Measurements from ENCODE around the gene EPOP. TPM values are rescaled to one million over a fixed set of nuclear protein-coding genes. Genes with fewer than 3 reads are reported as not detected.

The EPOP gene
- total and polyA plus RNA-seq, 2 donors (not counting 3 experiments of a cell fraction or from before 2014, with no cell fraction given), result 0.43 to 2.9 TPM

GRCh38 chr17:38667787-38668122 is 7.0 kb downstream of the EPOP start:
- H3K4me2 ChIP-seq (ENCODE audit: insufficient read depth, low read length), result no peak overlapping the region
- DNase-seq (ENCODE audit: low read depth, low spot score), result no peak
- dilution Hi-C loops (cut with MboI; ENCODE audit: extremely low pct_ligation_motif_present, low sequenced_read_pairs) (no loop called here), intact Hi-C loops (cut with micrococcal nuclease) (loop anchor here (1.0 to 5.0 kb wide), 5 partner anchors 60 to 244 kb away; partner anchors contain the start of gene SRCIN1)
- H3K36me3 ChIP-seq (ENCODE audit: control insufficient read depth in 2 of 2, extremely low read depth in 1 of 2, insufficient read depth in 2 of 2, low read length in 2 of 2), result no peaks in the 10 kb centered on the region
- no peak for TF ChIP-seq POLR2AphosphoS5 (IDR thresholded peaks at IDR 0.05; ENCODE audit: insufficient read depth, low read depth, low read length)
- no peak for TF ChIP-seq EZH2 (IDR thresholded peaks at IDR 0.05; ENCODE audit: borderline replicate concordance, low read depth, low read length, severe bottlenecking)
- TF ChIP-seq CTCF (IDR thresholded peaks at IDR 0.05; ENCODE audit: extremely low read depth in 1 of 2, insufficient read depth in 1 of 2, low read depth in 1 of 2, low read length in 2 of 2), result no peak
- TF ChIP-seq, protein P1, sequence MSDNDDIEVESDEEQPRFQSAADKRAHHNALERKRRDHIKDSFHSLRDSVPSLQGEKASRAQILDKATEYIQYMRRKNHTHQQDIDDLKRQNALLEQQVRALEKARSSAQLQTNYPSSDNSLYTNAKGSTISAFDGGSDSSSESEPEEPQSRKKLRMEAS (IDR thresholded peaks at IDR 0.05; ENCODE audit: insufficient read depth, insufficient read length), result no peak
- TF ChIP-seq JUN (IDR thresholded peaks at IDR 0.05; ENCODE audit: borderline replicate concordance, insufficient read depth, insufficient read length, low read depth), result no peak
- TF ChIP-seq GATA2 (IDR thresholded peaks at IDR 0.05; ENCODE audit: insufficient read depth, insufficient read length, low read depth, low read length), result no peak
- TF ChIP-seq MYC (IDR thresholded peaks at IDR 0.05; ENCODE audit: low read depth, low read length), result no peak
- no peak for TF ChIP-seq FOS (IDR thresholded peaks at IDR 0.05; ENCODE audit: borderline replicate concordance, insufficient read depth, low read length)
- no peak for TF ChIP-seq POLR2A (IDR thresholded peaks at IDR 0.05; ENCODE audit: low read depth, low read length)
- peaks cover 43% of the 10 kb centered on the region in 2 experiments for H3K27me3 ChIP-seq (ENCODE audit: control insufficient read depth in 2 of 2, insufficient read depth in 2 of 2, low read length in 2 of 2)
- ChIA-PET CTCF (interaction anchor here (0.6 to 8.4 kb wide), 36 partner anchors 9 to 577 kb away, joined by 3 to 321 read pairs (median 4); partner anchors contain the start of gene CISD3), POLR2A (interaction anchor here (0.7 kb wide), 1 partner anchor 109 kb away, joined by 3 read pairs; no protein-coding TSS in a partner anchor)
- H4K20me1 ChIP-seq (replicated peaks; ENCODE audit: control insufficient read depth, extremely low read depth, insufficient read depth, low read length), result no peaks in the 10 kb centered on the region
- H2AFZ ChIP-seq (ENCODE audit: low read depth, low read length), result no peak overlapping the region
- no peak overlapping the region for H3K4me3 ChIP-seq (replicated peaks in 1 of 3; ENCODE audit: insufficient read depth in 1 of 3, low read depth in 1 of 3, low read length in 3 of 3)
- H3K27ac ChIP-seq (ENCODE audit: insufficient read depth, low read depth, low read length), result no peak overlapping the region
- no peaks in the 10 kb centered on the region for H3K9me1 ChIP-seq (replicated peaks; ENCODE audit: control insufficient read depth, extremely low read depth, insufficient read depth, low read length)
- no peaks in the 10 kb centered on the region for H3K9me3 ChIP-seq (replicated peaks; ENCODE audit: control insufficient read depth, insufficient read depth, low read length)
- no peak overlapping the region for H3K9ac ChIP-seq (replicated peaks; ENCODE audit: extremely low read depth, insufficient read depth, low read length)
- no peaks in the 10 kb centered on the region for H3K79me2 ChIP-seq (ENCODE audit: control insufficient read depth, insufficient read depth, low read length)
- H3K4me1 ChIP-seq (ENCODE audit: control insufficient read depth, extremely low read depth, insufficient read depth, low read length), result no peaks in the 10 kb centered on the region
- no TSS peak for BruUV-seq (replicated peaks)
- FAIRE-seq, result no peak

Measured in endothelial cell of umbilical vein (primary cell).